ENCODE measurements around the gene CMIP.

DNA sequence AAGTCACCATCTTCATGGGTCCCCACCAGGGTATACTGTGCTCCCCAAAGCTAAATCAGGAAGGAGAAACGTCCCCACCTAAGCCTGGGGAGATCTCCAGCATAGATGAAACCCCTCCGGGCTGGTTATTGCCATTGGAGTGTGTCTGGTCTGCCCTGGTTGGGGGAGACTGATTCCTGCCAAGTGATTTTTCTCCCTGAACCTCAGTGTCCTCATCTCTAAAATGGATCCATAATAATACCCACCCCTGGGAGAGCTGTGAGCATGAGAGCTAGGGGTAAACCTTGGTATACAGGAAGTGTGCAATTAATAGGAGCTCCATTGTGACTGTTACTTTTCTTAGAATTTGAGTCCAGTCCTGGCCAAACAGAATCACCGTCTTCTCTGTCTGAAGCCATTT, 111.1 kb downstream of the CMIP start:
- TF ChIP-seq, protein P1, sequence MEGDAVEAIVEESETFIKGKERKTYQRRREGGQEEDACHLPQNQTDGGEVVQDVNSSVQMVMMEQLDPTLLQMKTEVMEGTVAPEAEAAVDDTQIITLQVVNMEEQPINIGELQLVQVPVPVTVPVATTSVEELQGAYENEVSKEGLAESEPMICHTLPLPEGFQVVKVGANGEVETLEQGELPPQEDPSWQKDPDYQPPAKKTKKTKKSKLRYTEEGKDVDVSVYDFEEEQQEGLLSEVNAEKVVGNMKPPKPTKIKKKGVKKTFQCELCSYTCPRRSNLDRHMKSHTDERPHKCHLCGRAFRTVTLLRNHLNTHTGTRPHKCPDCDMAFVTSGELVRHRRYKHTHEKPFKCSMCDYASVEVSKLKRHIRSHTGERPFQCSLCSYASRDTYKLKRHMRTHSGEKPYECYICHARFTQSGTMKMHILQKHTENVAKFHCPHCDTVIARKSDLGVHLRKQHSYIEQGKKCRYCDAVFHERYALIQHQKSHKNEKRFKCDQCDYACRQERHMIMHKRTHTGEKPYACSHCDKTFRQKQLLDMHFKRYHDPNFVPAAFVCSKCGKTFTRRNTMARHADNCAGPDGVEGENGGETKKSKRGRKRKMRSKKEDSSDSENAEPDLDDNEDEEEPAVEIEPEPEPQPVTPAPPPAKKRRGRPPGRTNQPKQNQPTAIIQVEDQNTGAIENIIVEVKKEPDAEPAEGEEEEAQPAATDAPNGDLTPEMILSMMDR (IDR thresholded peaks at IDR 0.05; ENCODE audit: borderline replicate concordance, extremely low read depth, low read length, poor library complexity, severe bottlenecking): no peak
- no peak for TF ChIP-seq EZH2 (IDR thresholded peaks at IDR 0.05; ENCODE audit: borderline replicate concordance, low read depth, low read length, severe bottlenecking)
